Sciatic nerve (tissue), 2 donors: ENCODE data around the gene PRAMEF17. TPM values are rescaled to one million over a fixed set of nuclear protein-coding genes. Genes with fewer than 3 reads are reported as not detected.
"Not testable (repeated sequence)": the region's sequence is repeated elsewhere in the genome, so short reads cannot be mapped to it uniquely, and the experiment has no call there.

ENCODE experiments used
- ATAC-seq: fragments of 200-7000 bp; cut with Tn5 transposase; one replicate; pipeline ENCODE4 v1.9.1; 2020; ENCODE audit warnings: mild to moderate bottlenecking, moderate library complexity
- DNase-seq: peaks from one replicate; pipeline ENCODE4 v3.0.0-alpha.2; 2020; ENCODE audit warnings: low spot score
- intact Hi-C: fragments of 100-400 bp; cut with DNase I; formaldehyde crosslinking; loops from one replicate; pipeline ENCODE4 v1.14.2; 2022
- total RNA-seq: library from RNA; stranded (reverse); fragmentation: NEBNext Ultra II Directional; extraction: Animal tissue kit (Norgen Biotek cat#: 25700); gene quantifications from one replicate; pipeline ENCODE4 v1.2.1, GENCODE V29; 2021
- donor health status: DM: no; HTN: no; CAD: no.
- donor health status: DM: no; HTN: no; CAD: no.

PRAMEF17 gene
- not detected for total RNA-seq

DNA sequence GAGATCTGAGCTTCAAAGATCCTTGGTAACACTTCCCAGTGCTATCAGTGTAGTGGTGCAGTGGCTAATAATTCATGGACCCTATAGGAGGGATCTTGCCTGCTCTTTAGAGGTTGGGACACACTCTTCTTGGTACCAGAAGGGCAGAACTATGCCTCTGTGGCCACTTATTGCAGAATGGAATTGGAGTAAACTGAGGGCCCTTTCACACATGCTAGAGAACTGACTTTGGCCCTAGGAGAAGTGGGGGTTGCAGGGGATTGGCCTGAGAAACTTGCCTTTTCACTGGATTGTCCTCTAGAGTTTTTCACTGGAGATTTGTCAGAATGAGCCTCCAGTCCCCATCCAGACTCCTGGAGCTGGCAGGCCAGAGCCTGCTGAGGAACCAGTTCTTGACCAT is at the start of gene PRAMEF17:
TSS of gene PRAMEF17 (plus strand) at position 301 of the 400 bp plus-strand sequence. CDS start at position 327, 26 bp downstream.
- DNase-seq, intact Hi-C loops, ATAC-seq: not testable (repeated sequence)

- intact Hi-C loops, DNase-seq, ATAC-seq: not testable (repeated sequence)
Observed at GRCh38 chr1:13342496-13342895, 46.9 kb upstream of the PRAMEF17 start.

- ATAC-seq, intact Hi-C loops, DNase-seq: not testable (repeated sequence)
Observed at GRCh38 chr1:13347034-13347433, 42.4 kb upstream of the PRAMEF17 start, which contains the start of gene PRAMEF14. Gene PRAMEF14, minus strand, starts transcription at chr1:13347134. Its CDS starts 1,820 bp downstream, at chr1:13345314.

GRCh38 chr1:13353476-13353875 is 36.0 kb upstream of the PRAMEF17 start:
- intact Hi-C loops, ATAC-seq, DNase-seq: not testable (repeated sequence)

DNA sequence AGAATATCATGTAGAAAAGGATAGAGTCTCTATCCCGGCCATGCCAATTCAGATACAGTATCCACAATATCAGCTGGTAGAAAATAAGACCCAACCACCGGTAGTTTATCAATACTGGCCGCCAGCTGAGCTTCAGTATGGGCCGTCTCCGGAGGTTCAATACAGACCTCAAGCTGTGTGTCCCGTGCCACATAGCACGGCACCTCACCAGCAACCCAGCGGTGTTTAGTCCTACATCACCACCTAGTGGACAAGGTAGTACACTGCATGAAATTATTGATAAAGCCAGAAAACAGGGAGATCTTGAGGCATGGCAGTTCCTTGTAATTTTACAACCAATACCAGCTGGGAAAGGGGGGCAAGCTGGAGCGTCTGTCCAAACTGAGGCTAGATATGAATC is 35.0 kb upstream of the PRAMEF17 start:
- DNase-seq, intact Hi-C loops, ATAC-seq: not testable (repeated sequence)

DNA sequence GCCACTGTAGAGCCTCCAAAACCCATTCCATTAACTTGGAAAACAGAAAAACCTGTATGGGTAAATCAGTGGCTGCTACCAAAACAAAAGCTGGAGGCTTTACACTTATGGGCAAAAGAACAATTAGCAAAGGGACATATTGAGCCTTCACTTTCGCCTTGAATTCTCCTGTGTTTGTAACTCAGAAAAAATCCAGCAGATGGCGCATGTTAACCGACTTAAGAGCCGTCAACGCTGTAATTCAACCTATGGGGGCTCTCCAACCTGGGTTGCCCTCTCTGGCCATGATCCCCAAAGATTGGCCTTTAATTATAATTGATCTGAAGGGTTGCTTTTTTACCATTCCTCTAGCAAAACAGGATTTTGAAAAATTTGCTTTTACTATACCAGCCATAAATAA is 32.7 kb upstream of the PRAMEF17 start:
- DNase-seq, ATAC-seq, intact Hi-C loops: not testable (repeated sequence)

DNA sequence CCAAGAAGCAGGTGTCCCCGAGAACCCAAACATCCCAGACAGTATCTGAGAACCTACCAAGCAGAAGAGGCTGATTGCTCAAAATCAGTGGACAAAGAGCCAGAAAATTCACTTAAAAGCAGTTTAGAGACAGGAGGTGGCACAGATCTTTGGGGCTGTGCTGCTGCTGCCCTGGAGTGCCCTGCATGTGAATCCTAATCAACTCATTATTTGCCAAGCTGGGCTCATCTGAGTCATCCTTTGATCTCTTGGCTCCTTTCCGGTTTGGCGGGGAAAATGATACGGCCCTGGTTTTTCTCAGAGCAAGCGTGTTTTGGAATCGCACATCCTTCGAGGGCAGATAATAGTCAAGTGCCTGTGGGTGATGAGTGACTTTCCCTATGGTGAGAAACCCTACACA is 27.1 kb upstream of the PRAMEF17 start:
- ATAC-seq, DNase-seq, intact Hi-C loops: not testable (repeated sequence)

DNA sequence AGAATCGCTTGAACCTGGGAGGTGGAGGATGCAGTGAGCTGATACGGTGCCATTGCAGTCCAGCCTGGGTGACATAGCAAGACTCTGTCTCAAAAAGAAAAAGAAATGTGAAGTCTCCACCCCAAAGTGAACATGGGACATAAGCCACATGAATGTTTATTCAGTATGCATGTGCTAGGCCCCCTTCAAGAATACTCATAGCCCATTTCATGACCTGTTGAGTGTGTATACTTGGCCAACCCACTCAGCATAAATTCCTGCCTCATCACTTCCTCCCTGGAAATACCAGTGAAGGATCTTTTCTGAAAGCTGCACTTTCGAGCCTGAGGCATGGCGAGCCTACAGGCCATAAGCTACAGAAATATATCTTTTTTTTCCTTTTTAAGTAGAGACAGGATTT is 24.5 kb upstream of the PRAMEF17 start:
- ATAC-seq, DNase-seq, intact Hi-C loops: not testable (repeated sequence)

DNA sequence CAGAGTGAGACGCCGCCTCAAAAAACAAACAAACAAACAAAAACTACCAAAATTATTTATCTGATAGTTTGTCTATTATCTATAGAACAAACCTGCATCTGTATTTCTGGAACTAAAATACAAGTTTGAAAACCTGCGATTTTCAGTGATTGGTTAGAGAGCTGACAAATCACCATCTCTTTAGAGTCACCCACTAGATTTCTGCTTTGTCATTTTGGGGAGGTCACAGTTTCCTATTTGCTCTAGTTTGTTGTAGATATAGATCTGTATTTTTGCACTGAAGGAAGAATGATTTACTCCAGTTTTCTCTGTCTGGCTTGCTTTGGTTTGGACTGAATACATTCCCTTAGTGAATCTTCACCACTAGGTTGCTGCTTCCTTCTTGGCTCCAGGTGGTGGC is 22.9 kb upstream of the PRAMEF17 start:
- DNase-seq, ATAC-seq, intact Hi-C loops: not testable (repeated sequence)

DNA sequence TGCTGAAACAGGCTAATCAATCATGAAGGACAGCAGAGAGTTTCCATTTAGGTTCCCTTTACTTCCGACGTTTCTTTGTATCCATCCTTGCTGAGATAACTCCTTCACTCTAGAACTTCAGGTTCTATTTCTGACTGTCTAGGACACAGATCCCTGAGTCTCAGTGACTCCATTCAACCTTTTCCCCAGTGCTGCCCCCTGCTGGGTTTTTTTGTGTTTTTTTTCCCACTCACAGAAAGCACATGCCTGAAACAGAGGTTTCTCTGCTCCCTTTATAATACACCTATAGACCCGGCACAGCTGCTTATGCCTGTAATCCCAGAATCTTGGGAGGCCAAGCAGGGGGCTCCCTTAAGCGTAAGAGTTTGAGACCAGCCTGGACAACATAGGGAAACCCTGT is 20.9 kb upstream of the PRAMEF17 start:
- intact Hi-C loops, ATAC-seq, DNase-seq: not testable (repeated sequence)

DNA sequence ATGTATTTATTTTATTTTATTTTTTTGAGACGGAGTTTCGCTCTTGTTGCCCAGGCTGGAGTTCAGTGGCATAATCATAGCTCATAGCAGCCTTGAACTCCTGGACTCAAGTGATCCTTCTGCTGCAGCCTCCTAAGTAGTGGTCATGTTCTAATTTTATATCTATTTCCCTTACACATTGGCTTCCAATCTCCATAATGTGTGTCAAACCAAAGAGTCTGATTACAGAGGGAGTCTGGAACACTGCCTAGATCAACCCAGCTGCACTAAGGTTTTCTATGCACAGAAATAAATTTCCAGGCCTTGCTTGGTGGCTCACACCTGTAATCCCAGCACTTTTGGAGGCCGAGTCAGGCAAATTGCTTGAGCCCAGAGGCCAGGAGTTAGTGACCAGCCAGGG is 10.4 kb upstream of the PRAMEF17 start:
- ATAC-seq, DNase-seq, intact Hi-C loops: not testable (repeated sequence)

DNA sequence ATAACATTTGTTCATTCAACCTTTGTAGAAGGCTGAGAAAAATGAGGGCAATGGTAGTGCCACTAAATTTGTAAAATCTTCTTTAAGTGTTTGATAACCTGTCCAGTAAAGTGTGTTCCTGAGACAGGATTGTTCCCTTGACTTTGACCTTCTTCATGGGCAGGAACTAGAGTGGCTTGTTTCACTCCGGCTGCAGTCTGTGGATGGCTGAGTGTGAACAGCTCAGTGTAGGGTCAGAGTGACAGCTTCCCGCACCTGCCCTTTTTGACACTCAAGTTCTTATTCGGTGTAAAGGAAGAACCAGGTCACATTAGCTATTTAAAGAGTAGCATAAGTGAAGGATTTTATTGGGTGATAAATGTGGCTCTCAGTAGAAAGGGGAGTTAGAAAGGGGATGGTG is 9.1 kb upstream of the PRAMEF17 start:
- ATAC-seq, DNase-seq, intact Hi-C loops: not testable (repeated sequence)

GRCh38 chr1:13393004-13393403 is 3.6 kb downstream of the PRAMEF17 start:
- intact Hi-C loops, DNase-seq: not testable (repeated sequence)

DNA sequence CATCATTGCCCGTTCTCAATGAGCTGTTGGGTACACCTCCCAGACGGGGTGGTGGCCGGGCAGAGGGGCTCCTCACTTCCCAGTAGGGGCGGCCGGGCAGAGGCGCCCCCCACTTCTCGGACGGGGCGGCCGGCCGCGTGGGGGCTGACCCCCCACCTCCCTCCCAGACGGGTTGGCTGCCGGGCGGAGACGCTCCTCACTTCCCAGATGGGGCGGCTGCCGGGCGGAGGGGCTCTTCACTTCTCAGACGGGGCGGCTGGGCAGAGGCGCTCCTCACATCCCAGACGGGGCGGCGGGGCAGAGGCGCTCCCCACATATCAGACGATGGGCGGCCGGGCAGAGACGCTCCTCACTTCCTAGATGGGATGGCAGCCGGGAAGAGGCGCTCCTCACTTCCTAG is 5.3 kb downstream of the PRAMEF17 start:
- intact Hi-C loops, DNase-seq, ATAC-seq: not testable (repeated sequence)

More at GRCh38 chr1:13393004-13393403, 3.6 kb downstream of the PRAMEF17 start:
- not testable (repeated sequence) for ATAC-seq

- DNase-seq, ATAC-seq, intact Hi-C loops: not testable (repeated sequence)
Observed at GRCh38 chr1:13395311-13395710, 5.9 kb downstream of the PRAMEF17 start.

- ATAC-seq (no peak), DNase-seq (no peak)
- intact Hi-C loops = no loop called here
Observed at GRCh38 chr1:13407811-13408210, 18.4 kb downstream of the PRAMEF17 start.

DNA sequence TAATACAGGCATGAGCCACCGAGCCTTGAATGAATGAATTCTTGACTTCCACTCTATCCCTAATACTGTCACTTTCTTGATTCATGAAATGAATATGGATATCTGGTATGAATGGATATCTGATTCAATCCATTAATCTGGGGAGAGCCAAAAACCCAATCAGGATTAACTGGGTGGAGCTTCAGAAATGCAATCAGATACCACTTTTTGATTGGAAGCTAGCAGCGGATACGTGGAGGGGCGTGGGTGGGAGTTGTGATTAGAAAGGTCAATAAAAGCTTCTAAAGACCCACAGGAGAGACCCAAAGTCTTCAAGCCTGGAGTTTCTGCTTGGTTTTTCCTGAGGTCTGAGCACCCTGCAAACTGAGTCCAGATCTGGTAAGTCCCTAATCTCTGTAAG is 20.7 kb downstream of the PRAMEF17 start, which contains the start of gene PRAMEF20:
TSS of gene PRAMEF20 (plus strand) at position 301 of the 400 bp plus-strand sequence. CDS start 5,905 bp downstream, outside the sequence.
- DNase-seq, intact Hi-C loops, ATAC-seq: not testable (repeated sequence)

DNA sequence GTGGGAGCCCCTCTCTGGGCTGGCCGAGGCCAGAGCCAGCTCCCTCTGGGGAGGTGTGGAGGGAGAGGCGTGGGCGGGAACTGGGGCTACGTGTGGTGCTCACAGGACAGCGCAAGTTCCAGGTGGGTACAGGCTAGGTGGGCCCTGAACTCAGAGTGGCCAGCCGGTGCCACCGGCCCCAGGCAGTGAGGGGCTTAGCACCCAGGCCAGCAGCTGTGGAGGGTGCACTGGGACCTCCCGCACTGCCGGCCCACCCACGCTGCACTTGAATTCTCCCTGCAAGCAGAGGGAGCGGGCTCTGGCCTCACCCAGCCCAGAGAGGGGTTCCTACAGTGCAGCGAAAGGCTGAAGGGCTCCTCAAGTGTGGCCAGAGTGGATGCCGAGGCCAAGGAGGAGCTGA is 41.1 kb downstream of the PRAMEF17 start:
- ATAC-seq = no peak
- intact Hi-C loops = no loop called here
- no peak for DNase-seq

- intact Hi-C loops = no loop called here
- DNase-seq (no peak), ATAC-seq (no peak)
Observed at GRCh38 chr1:13432251-13432650, 42.8 kb downstream of the PRAMEF17 start.

DNA sequence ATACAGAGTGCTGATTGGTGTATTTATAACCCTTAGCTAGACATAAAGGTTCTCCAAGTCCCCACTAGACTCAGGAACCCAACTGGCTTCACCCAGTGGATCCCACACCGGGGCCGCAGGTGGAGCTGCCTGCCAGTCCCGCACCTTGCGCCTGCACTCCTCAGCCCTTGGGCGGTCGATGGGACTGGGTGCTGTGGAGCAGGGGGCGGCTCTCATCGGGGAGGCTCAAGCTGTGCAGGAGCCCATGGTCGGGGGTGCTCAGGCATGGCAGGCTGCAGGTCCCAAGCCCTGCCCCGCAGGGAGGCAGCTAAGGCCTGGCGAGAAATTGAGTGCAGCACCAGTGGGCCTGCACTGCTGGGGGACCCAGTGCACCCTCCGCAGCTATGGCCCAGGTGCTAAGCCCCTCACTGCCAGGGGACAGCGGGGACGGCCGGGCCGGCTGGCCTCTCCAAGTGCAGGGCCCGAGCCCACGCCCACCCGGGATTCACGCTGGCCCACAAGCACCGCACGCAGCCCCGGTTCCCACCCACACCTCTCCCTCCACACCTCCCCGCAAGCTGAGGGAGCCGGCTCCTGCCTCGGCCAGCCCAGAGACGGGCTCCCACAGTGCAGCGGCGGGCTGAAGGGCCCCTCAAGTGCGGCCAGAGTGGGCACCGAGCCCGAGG is 44.4 kb downstream of the PRAMEF17 start:
- DNase-seq, ATAC-seq, intact Hi-C loops: not testable (repeated sequence)
